Tibial nerve (tissue), 4 donors: ENCODE results near the gene SYNPO2L. TPM values are rescaled to one million over a fixed set of nuclear protein-coding genes. Genes with fewer than 3 reads are reported as not detected.
"Not testable (repeated sequence)": the region's sequence is repeated elsewhere in the genome, so short reads cannot be mapped to it uniquely, and the experiment has no call there.

ENCODE experiments used
- DNase-seq, 2 donors: peaks; one replicate each; pipeline ENCODE4 v3.0.0-alpha.2; 2019; ENCODE audit warnings: low spot score in 2 of 2
- H3K27ac ChIP-seq, 4 donors: fragments of 200-600 bp; sonication (generic) in 3 of 4; one replicate each; pipeline ENCODE4 v1.5.1; 2017 to 2019; ENCODE audit warnings: mild to moderate bottlenecking in 1 of 4
- H3K27me3 ChIP-seq, 2 donors: fragments of 200-600 bp; sonication (generic) in 1 of 2; one replicate each; pipeline versions ENCODE4 v1.5.1 to v1.6.0; 2017 to 2019
- H3K36me3 ChIP-seq, 3 donors: fragments of 200-600 bp; sonication (generic); one replicate each; pipeline ENCODE4 v1.5.1; 2018 to 2019
- H3K4me1 ChIP-seq, 4 donors: fragments of 200-600 bp; sonication (generic) in 3 of 4; one replicate each; pipeline ENCODE4 v1.5.1; 2017 to 2019
- H3K4me3 ChIP-seq, 4 donors: fragments of 200-600 bp; sonication (generic) in 3 of 4; one replicate each; pipeline ENCODE4 v1.5.1; 2017 to 2019; ENCODE audit warnings: mild to moderate bottlenecking in 1 of 4, moderate library complexity in 1 of 4
- H3K9me3 ChIP-seq, 4 donors: fragments of 200-600 bp; sonication (generic) in 3 of 4; one replicate each; pipeline ENCODE4 v1.5.1; 2017 to 2019
- EP300 ChIP-seq, 2 donors: sonication (generic); formaldehyde crosslinking; IDR thresholded peaks; one replicate each; pipeline ENCODE4 v1.6.1; 2017; ENCODE audit warnings: antibody characterized with exemption in 2 of 2, mild to moderate bottlenecking in 1 of 2
- POLR2A ChIP-seq, 2 donors: fragments of 450-650 bp; IDR thresholded peaks; one replicate each; pipeline ENCODE4 v1.6.1; 2017; ENCODE audit warnings: antibody characterized with exemption in 2 of 2, mild to moderate bottlenecking in 2 of 2, moderate library complexity in 2 of 2
- WGBS, 2 donors: methylation state at CpG; one replicate each; pipeline ENCODE4 v1.1.5; 2018; 5-methylcytosine and 5-hydroxymethylcytosine counted together
- total RNA-seq, 4 donors: library from RNA; depleted of rRNA; stranded (reverse); fragments of >200 nt; gene quantifications; one replicate each; pipeline ENCODE4 v1.1.0, GENCODE V29; 2016
- TF ChIP-seq, protein P1 (sequence below), 5 experiments: fragments of 200-600 bp in 3 of 5; fragments of 450-650 bp in 2 of 5; sonication (generic) in 3 of 5; IDR thresholded peaks; one replicate each; pipeline ENCODE4 v1.5.1; 2016 to 2019; ENCODE audit warnings: antibody characterized with exemption in 5 of 5, mild to moderate bottlenecking in 3 of 5, moderate library complexity in 2 of 5

The SYNPO2L gene, protein sequence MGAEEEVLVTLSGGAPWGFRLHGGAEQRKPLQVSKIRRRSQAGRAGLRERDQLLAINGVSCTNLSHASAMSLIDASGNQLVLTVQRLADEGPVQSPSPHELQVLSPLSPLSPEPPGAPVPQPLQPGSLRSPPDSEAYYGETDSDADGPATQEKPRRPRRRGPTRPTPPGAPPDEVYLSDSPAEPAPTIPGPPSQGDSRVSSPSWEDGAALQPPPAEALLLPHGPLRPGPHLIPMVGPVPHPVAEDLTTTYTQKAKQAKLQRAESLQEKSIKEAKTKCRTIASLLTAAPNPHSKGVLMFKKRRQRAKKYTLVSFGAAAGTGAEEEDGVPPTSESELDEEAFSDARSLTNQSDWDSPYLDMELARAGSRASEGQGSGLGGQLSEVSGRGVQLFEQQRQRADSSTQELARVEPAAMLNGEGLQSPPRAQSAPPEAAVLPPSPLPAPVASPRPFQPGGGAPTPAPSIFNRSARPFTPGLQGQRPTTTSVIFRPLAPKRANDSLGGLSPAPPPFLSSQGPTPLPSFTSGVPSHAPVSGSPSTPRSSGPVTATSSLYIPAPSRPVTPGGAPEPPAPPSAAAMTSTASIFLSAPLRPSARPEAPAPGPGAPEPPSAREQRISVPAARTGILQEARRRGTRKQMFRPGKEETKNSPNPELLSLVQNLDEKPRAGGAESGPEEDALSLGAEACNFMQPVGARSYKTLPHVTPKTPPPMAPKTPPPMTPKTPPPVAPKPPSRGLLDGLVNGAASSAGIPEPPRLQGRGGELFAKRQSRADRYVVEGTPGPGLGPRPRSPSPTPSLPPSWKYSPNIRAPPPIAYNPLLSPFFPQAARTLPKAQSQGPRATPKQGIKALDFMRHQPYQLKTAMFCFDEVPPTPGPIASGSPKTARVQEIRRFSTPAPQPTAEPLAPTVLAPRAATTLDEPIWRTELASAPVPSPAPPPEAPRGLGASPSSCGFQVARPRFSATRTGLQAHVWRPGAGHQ
- total RNA-seq = not detected

DNA sequence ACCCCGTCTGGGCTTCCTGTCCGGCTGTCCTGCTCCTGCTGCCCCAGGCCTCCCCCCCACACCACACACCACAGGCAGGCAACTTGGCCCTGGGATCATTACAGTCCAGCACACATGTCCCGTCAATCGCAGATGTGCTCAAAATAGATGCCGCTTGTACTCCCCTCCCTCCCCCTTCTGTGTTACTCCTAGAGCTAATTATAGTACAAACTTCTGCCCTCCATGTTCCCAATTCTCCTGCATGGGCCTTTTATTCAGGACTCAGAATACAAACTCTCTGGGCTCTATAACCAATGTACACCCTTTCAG lies at the start of gene SYNPO2L:
Gene SYNPO2L (minus strand): TSS at position 40 of the 309 bp plus-strand sequence. CDS start 107 bp downstream, outside the sequence.
- 52 to 56% methylated on average over 5 of the region's 5 CpGs for WGBS, 2 donors
- Histone ChIP-seq H3K4me3 (no peak within 1 kb of the TSS), H3K4me1 (peaks cover 0 to 11% (median 0%) of the 10 kb centered on the region in 4 donors), H3K27me3 (no peaks in the 10 kb centered on the region), H3K36me3 (no peaks in the 10 kb centered on the region), H3K27ac (peak within 1 kb of the TSS in 2 of 4 donors; percentile 6 to 65), H3K9me3 (no peaks in the 10 kb centered on the region)
- TF ChIP-seq, protein P1, sequence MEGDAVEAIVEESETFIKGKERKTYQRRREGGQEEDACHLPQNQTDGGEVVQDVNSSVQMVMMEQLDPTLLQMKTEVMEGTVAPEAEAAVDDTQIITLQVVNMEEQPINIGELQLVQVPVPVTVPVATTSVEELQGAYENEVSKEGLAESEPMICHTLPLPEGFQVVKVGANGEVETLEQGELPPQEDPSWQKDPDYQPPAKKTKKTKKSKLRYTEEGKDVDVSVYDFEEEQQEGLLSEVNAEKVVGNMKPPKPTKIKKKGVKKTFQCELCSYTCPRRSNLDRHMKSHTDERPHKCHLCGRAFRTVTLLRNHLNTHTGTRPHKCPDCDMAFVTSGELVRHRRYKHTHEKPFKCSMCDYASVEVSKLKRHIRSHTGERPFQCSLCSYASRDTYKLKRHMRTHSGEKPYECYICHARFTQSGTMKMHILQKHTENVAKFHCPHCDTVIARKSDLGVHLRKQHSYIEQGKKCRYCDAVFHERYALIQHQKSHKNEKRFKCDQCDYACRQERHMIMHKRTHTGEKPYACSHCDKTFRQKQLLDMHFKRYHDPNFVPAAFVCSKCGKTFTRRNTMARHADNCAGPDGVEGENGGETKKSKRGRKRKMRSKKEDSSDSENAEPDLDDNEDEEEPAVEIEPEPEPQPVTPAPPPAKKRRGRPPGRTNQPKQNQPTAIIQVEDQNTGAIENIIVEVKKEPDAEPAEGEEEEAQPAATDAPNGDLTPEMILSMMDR (IDR thresholded peaks at IDR 0.05) = no peak
- TF ChIP-seq EP300 (IDR thresholded peaks at IDR 0.05) = no peak
- TF ChIP-seq POLR2A (IDR thresholded peaks at IDR 0.05) = no peak
- DNase-seq = no peak

- H3K27me3 ChIP-seq, H3K4me3 ChIP-seq, DNase-seq, H3K9me3 ChIP-seq, H3K27ac ChIP-seq, H3K4me1 ChIP-seq: not testable (repeated sequence)
- peaks cover 0 to 11% (median 0%) of the 10 kb centered on the region in 3 donors for H3K36me3 ChIP-seq
Observed at GRCh38 chr10:73703924-73704323, 48.1 kb upstream of the SYNPO2L start.

DNA sequence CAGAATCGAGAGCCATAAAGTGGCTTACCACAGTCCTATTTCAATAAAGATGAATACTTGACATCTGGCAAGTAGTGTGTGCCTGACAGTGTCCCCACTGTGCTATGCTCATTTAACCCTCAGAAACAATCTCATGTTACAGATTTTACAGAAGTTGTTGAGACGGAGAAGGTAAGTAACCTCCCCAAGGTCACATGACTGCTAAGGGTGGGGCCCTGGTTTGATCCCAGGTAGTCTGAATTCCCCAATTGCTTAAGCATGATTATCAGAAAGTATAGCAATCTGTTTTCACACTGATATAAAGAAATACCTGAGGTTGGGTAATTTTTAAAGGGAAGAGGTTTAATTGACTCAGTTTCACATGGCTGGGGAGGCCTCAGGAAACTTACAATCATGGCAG lies 43.0 kb upstream of the SYNPO2L start:
- DNase-seq, H3K4me1 ChIP-seq, H3K27me3 ChIP-seq, H3K27ac ChIP-seq, H3K9me3 ChIP-seq, H3K4me3 ChIP-seq: not testable (repeated sequence)
- peaks cover 0 to 21% (median 0%) of the 10 kb centered on the region in 3 donors for H3K36me3 ChIP-seq
- 88 to 93% methylated on average over 2 of the region's 2 CpGs for WGBS, 2 donors

- 84 to 96% methylated on average over 11 to 14 of the region's 16 CpGs for WGBS, 2 donors
- not testable (repeated sequence) for H3K27ac ChIP-seq, H3K4me1 ChIP-seq, DNase-seq, H3K4me3 ChIP-seq, H3K9me3 ChIP-seq, H3K27me3 ChIP-seq
- H3K36me3 ChIP-seq = peaks cover 0 to 21% (median 0%) of the 10 kb centered on the region in 3 donors
Observed at GRCh38 chr10:73697675-73698159, 41.9 kb upstream of the SYNPO2L start, which contains the start of gene AGAP5. TSS of gene AGAP5 (minus strand) at chr10:73698109. CDS start at chr10:73697755, 354 bp downstream.

DNA sequence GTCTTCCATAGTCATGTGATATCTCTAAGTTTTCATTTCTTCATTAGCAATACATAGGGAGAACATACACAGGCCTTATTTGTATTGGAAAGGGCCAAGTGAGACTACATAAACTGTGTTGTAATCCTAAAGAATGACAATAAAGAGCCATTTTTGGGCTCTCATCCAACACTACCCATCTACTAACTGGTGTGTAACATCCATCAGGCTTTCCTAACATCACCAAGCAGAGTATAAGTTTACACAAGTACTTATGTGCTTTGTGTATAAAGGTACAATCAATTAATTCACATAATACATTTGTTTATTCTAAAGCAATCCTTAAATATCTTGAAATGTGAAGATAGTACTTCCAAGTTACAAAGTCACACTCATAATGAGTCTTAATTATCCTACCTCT lies 39.5 kb upstream of the SYNPO2L start:
- H3K9me3 ChIP-seq, H3K27ac ChIP-seq, H3K4me1 ChIP-seq, DNase-seq, H3K4me3 ChIP-seq, H3K27me3 ChIP-seq: not testable (repeated sequence)
- H3K36me3 ChIP-seq = peaks cover 0 to 17% (median 0%) of the 10 kb centered on the region in 3 donors

DNA sequence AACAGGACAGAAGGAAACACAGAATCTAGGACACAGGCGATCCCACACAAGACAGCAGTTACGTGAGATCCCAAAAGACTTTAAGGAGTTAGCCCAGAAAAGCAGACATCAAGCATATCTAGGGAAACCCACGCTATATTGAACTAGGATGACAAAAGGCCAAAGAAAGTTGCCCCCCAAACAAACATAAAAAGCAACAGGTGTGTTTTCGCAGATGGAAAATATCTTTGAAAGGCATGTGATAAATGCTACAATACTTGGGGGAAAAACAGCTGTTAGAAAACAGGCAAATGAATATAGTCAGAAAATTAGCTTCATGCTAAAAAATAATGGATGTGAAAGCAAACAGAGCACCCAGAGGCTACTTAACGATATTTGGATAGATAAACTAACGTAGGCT lies 34.9 kb upstream of the SYNPO2L start:
- H3K9me3 ChIP-seq, H3K27ac ChIP-seq, H3K4me3 ChIP-seq, H3K4me1 ChIP-seq, DNase-seq, H3K27me3 ChIP-seq: not testable (repeated sequence)
- peaks cover 0 to 18% (median 0%) of the 10 kb centered on the region in 3 donors for H3K36me3 ChIP-seq
- 86 to 90% methylated on average over 6 of the region's 6 CpGs for WGBS, 2 donors

- H3K27ac ChIP-seq, H3K4me3 ChIP-seq, H3K9me3 ChIP-seq, DNase-seq, H3K4me1 ChIP-seq, H3K27me3 ChIP-seq: not testable (repeated sequence)
- H3K36me3 ChIP-seq = peaks cover 0 to 22% (median 0%) of the 10 kb centered on the region in 3 donors
- WGBS, 2 donors = 98% methylated on average over 15 of the region's 28 CpGs; no CpG with 5 or more reads in 1 of the 2 donors
Observed at GRCh38 chr10:73689596-73689995, 33.8 kb upstream of the SYNPO2L start.

DNA sequence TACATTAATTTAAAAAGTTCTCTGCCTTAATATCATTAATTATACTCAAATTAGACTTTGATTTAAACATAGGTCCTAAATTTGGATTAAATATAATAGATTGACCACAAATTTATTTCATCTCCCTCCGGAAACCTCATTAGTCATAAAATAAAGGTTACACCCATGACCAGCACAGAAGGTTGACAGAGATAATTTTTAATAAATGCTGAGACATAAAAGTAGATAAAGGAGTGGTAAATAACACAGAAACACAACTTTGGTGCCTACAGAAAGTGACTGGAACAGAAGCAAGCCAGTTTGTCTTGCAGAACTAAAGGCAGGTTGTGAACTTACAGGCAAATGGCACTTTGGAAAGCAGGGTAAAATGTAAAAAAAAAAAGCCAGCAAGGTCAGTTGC lies 31.8 kb upstream of the SYNPO2L start:
- DNase-seq, H3K9me3 ChIP-seq, H3K4me1 ChIP-seq, H3K27me3 ChIP-seq, H3K27ac ChIP-seq, H3K4me3 ChIP-seq: not testable (repeated sequence)
- peaks cover 0 to 22% (median 0%) of the 10 kb centered on the region in 3 donors for H3K36me3 ChIP-seq
- 87 to 90% methylated on average over 1 of the region's 1 CpG for WGBS, 2 donors

DNA sequence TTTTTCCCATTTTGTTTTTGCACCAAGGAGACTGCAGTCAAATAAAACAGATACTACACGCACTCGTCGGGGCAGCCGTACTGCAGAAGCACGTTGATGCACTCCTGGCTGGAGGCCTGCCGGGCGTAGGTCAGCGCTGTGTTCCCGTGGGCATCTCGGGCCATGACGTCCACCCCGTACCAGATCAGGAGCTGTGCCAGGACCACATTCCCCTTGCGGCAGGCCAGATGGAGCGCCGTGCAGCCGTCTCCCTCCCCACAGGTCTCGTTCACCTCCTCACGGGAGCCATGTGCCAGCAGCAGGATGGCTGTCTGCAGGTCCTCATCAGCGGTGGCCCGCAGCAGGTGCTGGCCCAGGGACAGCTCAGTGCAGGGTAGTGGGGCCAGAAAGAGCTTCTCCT lies 18.7 kb upstream of the SYNPO2L start:
- not testable (repeated sequence) for H3K27me3 ChIP-seq, H3K4me1 ChIP-seq, H3K4me3 ChIP-seq, H3K9me3 ChIP-seq, H3K36me3 ChIP-seq, H3K27ac ChIP-seq, DNase-seq
- WGBS, 2 donors = no CpG with 5 or more reads among the region's 20 CpGs

GRCh38 chr10:73668378-73668777 lies 12.5 kb upstream of the SYNPO2L start:
- H3K27me3 ChIP-seq, H3K27ac ChIP-seq, H3K36me3 ChIP-seq, DNase-seq, H3K4me3 ChIP-seq, H3K9me3 ChIP-seq, H3K4me1 ChIP-seq: not testable (repeated sequence)
- 82 to 86% methylated on average over 4 of the region's 4 CpGs for WGBS, 2 donors

DNA sequence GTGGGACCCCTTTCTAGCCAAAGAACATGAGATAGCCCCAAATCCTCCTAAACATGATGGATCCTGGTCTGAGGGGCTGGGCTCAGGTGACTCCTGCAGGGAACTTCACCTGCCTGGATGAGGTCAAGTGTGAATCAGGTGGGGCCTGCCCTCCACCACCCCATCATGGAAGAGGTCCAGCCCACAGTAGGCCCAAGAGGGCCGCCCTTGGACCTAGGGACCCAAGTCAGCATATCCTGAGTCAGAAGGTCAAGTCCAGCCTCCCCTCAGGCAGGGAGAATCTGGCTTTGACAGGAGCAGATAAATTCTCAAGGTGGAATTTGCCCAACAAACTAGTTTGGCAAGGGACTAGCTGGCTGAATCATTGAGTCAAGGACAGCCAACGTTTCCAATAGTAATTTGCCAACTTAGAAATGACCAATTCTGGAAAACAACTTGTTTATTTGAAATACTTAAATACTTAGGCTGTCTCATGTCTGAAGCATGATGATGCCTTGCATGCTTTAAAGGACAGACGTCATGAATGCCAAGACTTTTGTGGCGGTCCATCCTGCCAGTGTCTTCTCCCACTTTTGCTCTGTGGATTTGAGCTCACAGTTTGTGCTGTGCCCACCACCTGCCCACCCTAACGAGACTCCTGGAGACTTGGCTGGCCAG lies 10.5 kb upstream of the SYNPO2L start:
- not testable (repeated sequence) for DNase-seq, H3K36me3 ChIP-seq, H3K4me1 ChIP-seq, H3K27ac ChIP-seq, H3K27me3 ChIP-seq, H3K9me3 ChIP-seq, H3K4me3 ChIP-seq
- 55 to 71% methylated on average over 3 to 4 of the region's 5 CpGs for WGBS, 2 donors
